Fibroblast of the conjunctiva (primary cell): ENCODE results near the gene PARP8.
"Not testable (repeated sequence)": the region's sequence is repeated elsewhere in the genome, so short reads cannot be mapped to it uniquely, and the experiment has no call there.

ENCODE experiments used
- DNase-seq: peaks from one replicate; pipeline ENCODE4 v3.0.0-alpha.2; 2010; ENCODE audit warnings: low read depth

The PARP8 gene

GRCh38 chr5:50666261-50667022 lies at the start of gene PARP8:
Gene PARP8 (plus strand): TSS chr5:50666637. CDS start chr5:50667096, 459 bp downstream.
- DNase-seq = no peak

- no peak for DNase-seq
Measured at GRCh38 chr5:50623666-50624065, 42.8 kb upstream of the PARP8 start.

GRCh38 chr5:50634866-50635265 lies 31.6 kb upstream of the PARP8 start:
- not testable (repeated sequence) for DNase-seq

- not testable (repeated sequence) for DNase-seq
Measured at GRCh38 chr5:50637576-50637975, 28.9 kb upstream of the PARP8 start.

GRCh38 chr5:50646591-50646990 lies 19.8 kb upstream of the PARP8 start:
- DNase-seq = no peak

GRCh38 chr5:50647726-50648125 lies 18.7 kb upstream of the PARP8 start:
- DNase-seq = no peak

- DNase-seq = no peak
Measured at GRCh38 chr5:50653946-50654345, 12.5 kb upstream of the PARP8 start.

- DNase-seq = no peak
Measured at GRCh38 chr5:50655067-50655809, 11.2 kb upstream of the PARP8 start.

GRCh38 chr5:50655810-50656205 lies 10.6 kb upstream of the PARP8 start:
- DNase-seq = no peak

GRCh38 chr5:50657044-50657443 lies 9.4 kb upstream of the PARP8 start:
- no peak for DNase-seq

- no peak for DNase-seq
Measured at GRCh38 chr5:50658246-50658645, 8.2 kb upstream of the PARP8 start.

GRCh38 chr5:50663636-50664035 lies 2.8 kb upstream of the PARP8 start:
- DNase-seq = no peak

GRCh38 chr5:50665091-50665490 lies 1.3 kb upstream of the PARP8 start:
- DNase-seq = no peak

- DNase-seq = not testable (repeated sequence)
Measured at GRCh38 chr5:50665761-50666202, 655 bp upstream of the PARP8 start.

- no peak for DNase-seq
Measured at GRCh38 chr5:50667023-50667652, 701 bp downstream of the PARP8 start.

GRCh38 chr5:50667653-50668595 lies 1.5 kb downstream of the PARP8 start:
- DNase-seq = no peak

GRCh38 chr5:50668636-50669035 lies 2.2 kb downstream of the PARP8 start:
- DNase-seq = not testable (repeated sequence)

GRCh38 chr5:50672663-50673062 lies 6.2 kb downstream of the PARP8 start:
- no peak for DNase-seq

- DNase-seq = not testable (repeated sequence)
Measured at GRCh38 chr5:50673444-50673843, 7.0 kb downstream of the PARP8 start.

GRCh38 chr5:50675385-50675784 lies 8.9 kb downstream of the PARP8 start:
- no peak for DNase-seq

GRCh38 chr5:50679554-50679953 lies 13.1 kb downstream of the PARP8 start:
- not testable (repeated sequence) for DNase-seq

- no peak for DNase-seq
Measured at GRCh38 chr5:50684721-50685120, 18.3 kb downstream of the PARP8 start.
